Measurements from ENCODE around the gene RFFL.

RFFL gene

GRCh38 chr17:34961093-34961911 lies 102.2 kb downstream of the RFFL start, which contains the start of the genes CCT6B and ZNF830 (continued):
- TF ChIP-seq ZNF362 (tag by site-specific recombination; IDR thresholded peaks at IDR 0.05) (peak; percentile 98), ZNF18 (tag by site-specific recombination; IDR thresholded peaks at IDR 0.05) (peak; percentile 10; the same call in 1 of the 2 replicates), ZNF24 (tag by site-specific recombination; IDR thresholded peaks at IDR 0.05) (peak; percentile 42; the same call in 1 of the 2 replicates), ZXDB (tag by site-specific recombination; IDR thresholded peaks at IDR 0.05) (peak; percentile 58; the same call in 1 of the 2 replicates), ZNF140 (tag by site-specific recombination; IDR thresholded peaks at IDR 0.05) (no peak), ZNF792 (tag by site-specific recombination; IDR thresholded peaks at IDR 0.05) (no peak), ZBTB21 (tag by site-specific recombination; IDR thresholded peaks at IDR 0.05) (peak; percentile 82), ZNF621 (tag by site-specific recombination; IDR thresholded peaks at IDR 0.05) (no peak), ZNF660 (tag by site-specific recombination; IDR thresholded peaks at IDR 0.05) (peak; percentile 38; the same call in 1 of the 2 replicates), ZBTB48 (tag by site-specific recombination; IDR thresholded peaks at IDR 0.05) (peak; percentile 71; the same call in 1 of the 2 replicates), ZNF785 (tag by site-specific recombination; IDR thresholded peaks at IDR 0.05) (no peak), PBX3 (CRISPR knock-in tag; IDR thresholded peaks at IDR 0.05) (0 out of 2 replicates have a peak, but pooled peaks have one; percentile 50), ZNF266 (tag by site-specific recombination; IDR thresholded peaks at IDR 0.05; ENCODE audit: low read depth) (no peak), SP3 (tag by site-specific recombination; IDR thresholded peaks at IDR 0.05) (peak; percentile 27; the same call in 1 of the 2 replicates), MYNN (tag by site-specific recombination; IDR thresholded peaks at IDR 0.05; ENCODE audit: borderline replicate concordance) (no peak), SP2 (tag by site-specific recombination; IDR thresholded peaks at IDR 0.05) (peak; percentile 77), ZNF610 (tag by site-specific recombination; IDR thresholded peaks at IDR 0.05; ENCODE audit: borderline replicate concordance) (no peak), ZNF335 (tag by site-specific recombination; conservative IDR thresholded peaks at IDR 0.05) (peak; percentile 100), OSR2 (tag by site-specific recombination; IDR thresholded peaks at IDR 0.05) (no peak), ATF2 (tag by site-specific recombination; IDR thresholded peaks at IDR 0.05; ENCODE audit: low read depth) (peak; percentile 84), EGR2 (tag by site-specific recombination; IDR thresholded peaks at IDR 0.05; ENCODE audit: low read depth) (peak; percentile 58), KLF17 (tag by site-specific recombination; IDR thresholded peaks at IDR 0.05) (peak; percentile 56), ZNF121 (tag by site-specific recombination; IDR thresholded peaks at IDR 0.05) (no peak)
- TF ChIP-seq, protein P1, sequence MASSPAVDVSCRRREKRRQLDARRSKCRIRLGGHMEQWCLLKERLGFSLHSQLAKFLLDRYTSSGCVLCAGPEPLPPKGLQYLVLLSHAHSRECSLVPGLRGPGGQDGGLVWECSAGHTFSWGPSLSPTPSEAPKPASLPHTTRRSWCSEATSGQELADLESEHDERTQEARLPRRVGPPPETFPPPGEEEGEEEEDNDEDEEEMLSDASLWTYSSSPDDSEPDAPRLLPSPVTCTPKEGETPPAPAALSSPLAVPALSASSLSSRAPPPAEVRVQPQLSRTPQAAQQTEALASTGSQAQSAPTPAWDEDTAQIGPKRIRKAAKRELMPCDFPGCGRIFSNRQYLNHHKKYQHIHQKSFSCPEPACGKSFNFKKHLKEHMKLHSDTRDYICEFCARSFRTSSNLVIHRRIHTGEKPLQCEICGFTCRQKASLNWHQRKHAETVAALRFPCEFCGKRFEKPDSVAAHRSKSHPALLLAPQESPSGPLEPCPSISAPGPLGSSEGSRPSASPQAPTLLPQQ (tag by site-specific recombination; IDR thresholded peaks at IDR 0.05) = peak; percentile 56; the same call in 1 of the 2 replicates
- TF ChIP-seq, protein P2, sequence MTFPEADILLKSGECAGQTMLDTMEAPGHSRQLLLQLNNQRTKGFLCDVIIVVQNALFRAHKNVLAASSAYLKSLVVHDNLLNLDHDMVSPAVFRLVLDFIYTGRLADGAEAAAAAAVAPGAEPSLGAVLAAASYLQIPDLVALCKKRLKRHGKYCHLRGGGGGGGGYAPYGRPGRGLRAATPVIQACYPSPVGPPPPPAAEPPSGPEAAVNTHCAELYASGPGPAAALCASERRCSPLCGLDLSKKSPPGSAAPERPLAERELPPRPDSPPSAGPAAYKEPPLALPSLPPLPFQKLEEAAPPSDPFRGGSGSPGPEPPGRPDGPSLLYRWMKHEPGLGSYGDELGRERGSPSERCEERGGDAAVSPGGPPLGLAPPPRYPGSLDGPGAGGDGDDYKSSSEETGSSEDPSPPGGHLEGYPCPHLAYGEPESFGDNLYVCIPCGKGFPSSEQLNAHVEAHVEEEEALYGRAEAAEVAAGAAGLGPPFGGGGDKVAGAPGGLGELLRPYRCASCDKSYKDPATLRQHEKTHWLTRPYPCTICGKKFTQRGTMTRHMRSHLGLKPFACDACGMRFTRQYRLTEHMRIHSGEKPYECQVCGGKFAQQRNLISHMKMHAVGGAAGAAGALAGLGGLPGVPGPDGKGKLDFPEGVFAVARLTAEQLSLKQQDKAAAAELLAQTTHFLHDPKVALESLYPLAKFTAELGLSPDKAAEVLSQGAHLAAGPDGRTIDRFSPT (tag by site-specific recombination; IDR thresholded peaks at IDR 0.05) = no peak
- TF ChIP-seq, protein P3, sequence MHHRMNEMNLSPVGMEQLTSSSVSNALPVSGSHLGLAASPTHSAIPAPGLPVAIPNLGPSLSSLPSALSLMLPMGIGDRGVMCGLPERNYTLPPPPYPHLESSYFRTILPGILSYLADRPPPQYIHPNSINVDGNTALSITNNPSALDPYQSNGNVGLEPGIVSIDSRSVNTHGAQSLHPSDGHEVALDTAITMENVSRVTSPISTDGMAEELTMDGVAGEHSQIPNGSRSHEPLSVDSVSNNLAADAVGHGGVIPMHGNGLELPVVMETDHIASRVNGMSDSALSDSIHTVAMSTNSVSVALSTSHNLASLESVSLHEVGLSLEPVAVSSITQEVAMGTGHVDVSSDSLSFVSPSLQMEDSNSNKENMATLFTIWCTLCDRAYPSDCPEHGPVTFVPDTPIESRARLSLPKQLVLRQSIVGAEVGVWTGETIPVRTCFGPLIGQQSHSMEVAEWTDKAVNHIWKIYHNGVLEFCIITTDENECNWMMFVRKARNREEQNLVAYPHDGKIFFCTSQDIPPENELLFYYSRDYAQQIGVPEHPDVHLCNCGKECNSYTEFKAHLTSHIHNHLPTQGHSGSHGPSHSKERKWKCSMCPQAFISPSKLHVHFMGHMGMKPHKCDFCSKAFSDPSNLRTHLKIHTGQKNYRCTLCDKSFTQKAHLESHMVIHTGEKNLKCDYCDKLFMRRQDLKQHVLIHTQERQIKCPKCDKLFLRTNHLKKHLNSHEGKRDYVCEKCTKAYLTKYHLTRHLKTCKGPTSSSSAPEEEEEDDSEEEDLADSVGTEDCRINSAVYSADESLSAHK (tag by site-specific recombination; IDR thresholded peaks at IDR 0.05) = no peak
